Neutrophil (primary cell): Measurements from ENCODE around the gene FCHO2.

ENCODE experiments used
- H3K27ac ChIP-seq: fragments of 200-600 bp; sonication (generic); 2 replicates; pipeline ENCODE4 v1.5.1; 2016; ENCODE audit warnings: mild to moderate bottlenecking, moderate library complexity
- H3K27me3 ChIP-seq: fragments of 200-600 bp; sonication (generic); 2 replicates; pipeline ENCODE4 v1.6.0; 2016; ENCODE audit warnings: mild to moderate bottlenecking
- H3K36me3 ChIP-seq: fragments of 200-600 bp; sonication (generic); 2 replicates; pipeline ENCODE4 v1.5.1; 2017
- H3K4me1 ChIP-seq, 2 experiments: fragments of 200-600 bp in 1 of 2; sonication (generic) in 1 of 2; 1 replicate in 1 of 2; 2 replicates in 1 of 2; pipeline versions ENCODE4 v1.5.1 to v1.6.1; 2013 to 2016; ENCODE audit warnings: low read depth in 1 of 2, low read length in 1 of 2, mild to moderate bottlenecking in 1 of 2, moderate library complexity in 1 of 2; ENCODE audit not compliant: control insufficient read depth in 1 of 2, insufficient read depth in 1 of 2
- H3K4me3 ChIP-seq, 2 experiments: fragments of 200-600 bp in 1 of 2; sonication (generic) in 1 of 2; 1 replicate in 1 of 2; 2 replicates in 1 of 2; pipeline ENCODE4 v1.5.1; 2013 to 2016; ENCODE audit warnings: low read depth in 1 of 2, low read length in 1 of 2, mild to moderate bottlenecking in 1 of 2, moderate library complexity in 1 of 2
- H3K9me3 ChIP-seq: fragments of 200-600 bp; sonication (generic); 2 replicates; pipeline ENCODE4 v1.5.1; 2016
- CTCF ChIP-seq: fragments of 200-600 bp; sonication (generic); IDR thresholded peaks from 2 replicates; pipeline ENCODE4 v1.5.1; 2016; ENCODE audit warnings: antibody characterized with exemption

FCHO2 gene

GRCh38 chr5:73067213-73067612, 111.4 kb downstream of the FCHO2 start:
- no peaks in the 10 kb centered on the region for H3K4me1 ChIP-seq
- H3K9me3 ChIP-seq, result no peaks in the 10 kb centered on the region
- no peak overlapping the region for H3K4me3 ChIP-seq
- H3K36me3 ChIP-seq, result peaks cover 50% of the 10 kb centered on the region
- H3K27ac ChIP-seq, result no peak overlapping the region
- H3K27me3 ChIP-seq, result no peaks in the 10 kb centered on the region
- no peak for TF ChIP-seq CTCF

GRCh38 chr5:73081093-73081492, 125.3 kb downstream of the FCHO2 start:
- Histone ChIP-seq H3K4me1 (no peaks in the 10 kb centered on the region), H3K4me3 (no peak overlapping the region), H3K27me3 (no peaks in the 10 kb centered on the region), H3K9me3 (no peaks in the 10 kb centered on the region), H3K36me3 (peaks cover 89% of the 10 kb centered on the region), H3K27ac (no peak overlapping the region)
- TF ChIP-seq CTCF, result no peak

- Histone ChIP-seq H3K27me3 (no peaks in the 10 kb centered on the region), H3K9me3 (no peaks in the 10 kb centered on the region), H3K4me3 (no peak overlapping the region), H3K4me1 (no peaks in the 10 kb centered on the region), H3K27ac (no peak overlapping the region), H3K36me3 (peaks cover 45% of the 10 kb centered on the region)
- TF ChIP-seq CTCF, result no peak
Measured at GRCh38 chr5:73088026-73088425, 132.2 kb downstream of the FCHO2 start.

- Histone ChIP-seq H3K27ac (no peak overlapping the region), H3K4me3 (no peak overlapping the region), H3K27me3 (no peaks in the 10 kb centered on the region), H3K36me3 (peaks cover 6% of the 10 kb centered on the region), H3K9me3 (no peaks in the 10 kb centered on the region), H3K4me1 (no peaks in the 10 kb centered on the region)
- no peak for TF ChIP-seq CTCF
Measured at GRCh38 chr5:73093943-73094342, 138.1 kb downstream of the FCHO2 start.

GRCh38 chr5:73094415-73094814, 138.6 kb downstream of the FCHO2 start:
- H3K27me3 ChIP-seq, result no peaks in the 10 kb centered on the region
- no peak overlapping the region for H3K4me3 ChIP-seq
- no peaks in the 10 kb centered on the region for H3K9me3 ChIP-seq
- no peak for TF ChIP-seq CTCF
- peaks cover 5% of the 10 kb centered on the region for H3K36me3 ChIP-seq
- no peaks in the 10 kb centered on the region for H3K4me1 ChIP-seq
- H3K27ac ChIP-seq, result no peak overlapping the region
